Activated CD8-positive, alpha-beta memory T cell treated with anti-CD3 and anti-CD28 coated beads, Interleukin-2, amount 50 U/mL, for 24 hours (primary cell): Measurements from ENCODE around the gene ATP1A3.
"Not testable (repeated sequence)": the region's sequence is repeated elsewhere in the genome, so short reads cannot be mapped to it uniquely, and the experiment has no call there.

Experiments used
- DNase-seq: peaks from one replicate; pipeline ENCODE4 v3.0.0-alpha.2; 2020; ENCODE audit errors: extremely low read depth

Gene ATP1A3

DNA sequence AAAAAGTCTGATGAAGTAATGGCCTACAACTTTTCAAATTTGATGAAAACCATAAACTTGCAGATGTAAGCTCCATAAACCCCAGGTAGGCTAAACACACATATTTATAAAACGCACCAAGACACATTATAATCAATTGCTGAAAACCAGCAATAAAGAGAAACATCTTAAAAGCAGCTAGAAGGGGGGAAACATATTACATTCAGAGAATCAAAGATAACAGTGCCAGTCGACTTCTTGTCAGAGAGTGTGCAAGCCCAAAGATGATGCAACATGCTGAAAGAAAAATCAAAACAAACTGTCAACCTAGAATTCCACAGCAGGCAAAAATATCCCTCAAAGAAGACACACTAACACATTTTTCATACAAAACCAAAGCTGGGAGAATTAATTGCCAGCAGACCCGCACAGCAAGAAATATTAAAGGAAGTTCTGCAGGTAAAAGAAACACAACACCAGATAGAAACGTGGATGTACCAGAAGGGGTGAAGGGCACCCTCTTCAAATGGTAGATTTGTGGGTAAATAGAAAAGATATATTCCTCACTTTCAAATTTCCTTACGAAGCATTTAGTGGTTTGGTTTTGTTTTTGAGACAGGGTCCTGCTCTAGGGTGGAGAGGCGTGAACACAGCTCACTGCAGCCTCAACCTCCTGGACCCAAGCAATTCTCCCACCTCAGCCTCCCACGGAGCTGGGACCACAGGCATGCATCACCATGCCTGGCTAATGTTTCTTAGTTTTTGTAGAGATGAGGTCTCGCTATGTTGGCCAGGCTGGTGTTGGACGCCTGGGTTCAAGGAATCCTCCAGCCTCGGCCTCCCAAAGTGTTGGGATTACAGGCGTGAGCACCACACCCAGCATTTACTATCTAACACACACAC lies 16.5 kb upstream of the ATP1A3 start:
- DNase-seq = no peak

DNA sequence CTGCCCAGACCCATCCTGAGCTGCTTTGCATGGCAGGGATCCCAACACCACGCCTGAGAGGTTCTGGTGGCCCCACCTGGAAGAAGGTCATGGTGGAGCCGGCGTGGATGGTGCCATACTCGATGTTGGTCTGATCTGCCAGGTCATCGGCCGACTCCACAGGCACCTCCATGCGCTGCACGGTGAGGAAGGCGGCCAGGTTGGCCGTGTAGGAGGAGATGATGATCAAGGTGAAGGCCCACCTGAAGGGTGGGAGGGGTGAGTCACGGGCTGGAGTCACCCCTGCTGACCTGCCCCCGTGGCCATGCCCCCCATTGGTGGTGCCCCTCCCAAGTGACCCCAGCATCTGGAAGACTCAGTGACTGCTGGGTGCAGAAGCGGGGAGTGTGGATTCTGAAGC lies 12.5 kb upstream of the ATP1A3 start:
- no peak for DNase-seq

DNA sequence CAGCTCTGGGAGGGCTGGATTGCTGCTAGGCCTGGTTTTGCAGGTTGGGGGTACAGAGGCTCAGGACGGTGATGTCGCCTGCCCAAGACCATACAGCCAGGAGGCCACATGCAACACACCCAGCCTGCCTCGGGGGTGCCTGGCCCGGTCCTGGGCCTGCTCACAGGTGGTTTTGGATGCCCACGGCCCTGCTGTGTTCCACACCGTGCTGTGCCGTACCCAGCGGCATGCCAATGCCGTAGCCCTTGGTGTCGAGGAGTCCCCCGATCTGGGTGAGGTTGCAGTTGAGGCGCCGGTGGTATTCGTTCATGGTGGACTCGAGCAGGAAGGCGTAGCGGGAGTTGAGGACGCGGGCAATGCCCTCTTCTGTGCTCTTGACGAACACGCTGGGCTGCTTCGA lies 11.5 kb upstream of the ATP1A3 start:
- no peak for DNase-seq

GRCh38 chr19:42003506-42004294 lies 9.7 kb upstream of the ATP1A3 start:
- DNase-seq = no peak

DNA sequence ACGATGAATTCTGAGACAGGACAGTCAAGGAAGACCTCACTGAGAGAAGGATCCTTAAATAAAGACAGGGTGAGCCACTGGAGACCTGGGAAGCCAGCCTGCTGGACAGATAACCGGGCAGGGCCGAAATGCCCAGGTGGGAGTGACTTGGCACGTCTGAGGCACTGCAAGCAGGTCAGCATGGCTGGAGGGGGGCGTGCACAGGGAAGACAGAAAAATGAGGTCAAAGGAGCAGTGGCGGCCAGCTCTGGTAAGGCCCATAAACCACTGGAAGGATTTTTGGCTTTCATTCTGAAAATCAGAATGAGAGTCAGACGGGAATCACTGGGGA lies 5.8 kb upstream of the ATP1A3 start:
- no peak for DNase-seq

DNA sequence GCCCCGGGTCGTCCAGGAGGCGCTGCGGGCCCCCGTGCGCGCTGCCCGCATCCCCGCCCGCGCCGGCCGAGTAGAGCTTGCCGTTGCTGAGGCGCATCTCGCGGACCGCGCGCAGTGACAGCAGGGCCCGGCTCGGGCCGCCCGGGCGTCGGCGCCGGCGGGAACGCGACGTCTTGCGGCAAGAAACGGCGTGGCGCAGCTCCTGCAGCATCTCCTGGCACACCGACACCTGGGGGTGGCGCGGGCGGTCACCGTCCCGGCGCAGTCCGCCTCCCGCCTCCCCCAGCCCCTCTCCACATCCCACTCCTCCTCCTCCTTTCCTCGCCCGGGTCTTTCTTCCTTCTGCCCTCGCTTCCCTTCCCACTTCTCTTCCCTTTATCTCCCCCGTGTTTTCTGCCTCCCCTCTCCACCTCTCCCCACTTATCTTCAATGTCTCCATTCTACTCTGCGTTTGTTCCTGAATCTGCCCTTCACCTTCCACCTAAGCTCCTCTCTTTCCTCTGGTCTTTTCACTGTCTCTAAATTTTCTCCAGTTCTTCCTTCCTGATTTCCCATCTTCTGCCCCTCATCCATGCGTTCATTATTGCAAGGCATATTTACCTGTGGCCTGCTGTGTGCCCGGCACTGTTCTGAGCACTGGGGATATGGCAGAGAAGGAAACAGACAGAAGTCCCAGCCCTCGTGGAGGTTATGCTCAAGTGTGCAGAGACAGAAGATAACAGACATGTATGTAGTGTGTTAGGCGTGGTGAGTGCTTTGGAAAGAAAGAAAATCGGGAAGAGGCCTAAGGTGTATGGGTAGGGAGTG lies 5.2 kb upstream of the ATP1A3 start:
- no peak for DNase-seq

DNA sequence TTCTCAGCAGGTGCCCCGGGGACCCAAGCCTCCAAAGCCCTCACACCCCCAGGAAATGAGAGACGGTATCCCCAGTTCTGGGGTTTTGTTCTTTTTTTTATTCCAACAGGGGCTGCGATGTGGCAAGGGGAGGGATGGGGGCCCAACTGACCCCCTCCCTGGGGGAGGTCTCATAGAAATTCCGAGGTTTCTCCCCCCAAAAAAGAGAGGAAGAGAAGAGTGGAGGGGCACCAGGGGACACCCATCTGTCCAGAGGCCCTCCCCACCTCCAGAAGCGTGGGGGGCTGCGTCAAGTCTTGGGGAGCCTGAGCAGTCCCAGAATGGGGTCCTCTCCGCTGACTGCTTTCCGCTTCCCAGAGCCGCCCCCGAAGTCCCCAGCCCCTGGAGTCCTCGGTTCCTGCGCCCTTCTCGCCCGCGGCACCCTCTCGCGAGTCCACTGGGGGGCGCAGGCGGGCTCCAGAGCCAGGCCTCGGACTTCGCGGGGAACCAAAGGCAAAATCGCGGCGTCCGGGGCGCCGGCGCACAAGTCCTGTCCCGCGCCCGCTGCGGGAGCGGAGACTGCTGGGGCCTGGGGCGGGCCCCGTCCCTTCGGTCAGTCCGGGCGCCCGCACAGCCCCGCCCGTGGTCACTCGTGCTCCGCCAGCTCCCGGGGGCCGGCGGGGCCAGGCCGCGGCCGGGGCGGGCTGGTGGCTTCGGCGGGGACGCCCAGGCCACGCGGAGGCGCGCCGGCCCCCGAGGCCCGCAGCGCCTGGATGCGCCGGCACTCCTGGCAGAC lies 4.4 kb upstream of the ATP1A3 start:
- DNase-seq = no peak

DNA sequence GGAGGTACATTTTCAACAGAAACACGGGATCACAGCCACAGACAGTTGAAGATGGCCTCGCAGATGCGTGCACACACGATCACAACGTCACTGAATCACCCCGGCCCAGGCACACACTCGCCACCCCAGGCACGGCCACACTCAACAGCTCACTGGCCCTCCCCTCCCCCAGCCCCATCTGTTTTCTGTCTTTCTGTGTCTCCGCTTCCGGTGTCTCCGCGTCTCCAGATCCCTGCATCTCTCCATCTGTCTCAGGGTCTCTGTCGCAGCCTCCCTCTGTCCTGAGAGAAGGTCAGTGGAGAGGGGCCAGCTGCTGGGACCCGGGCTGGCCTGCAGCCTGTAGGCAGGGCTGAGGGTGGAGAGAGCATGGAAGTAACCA lies 3.8 kb upstream of the ATP1A3 start:
- no peak for DNase-seq

DNA sequence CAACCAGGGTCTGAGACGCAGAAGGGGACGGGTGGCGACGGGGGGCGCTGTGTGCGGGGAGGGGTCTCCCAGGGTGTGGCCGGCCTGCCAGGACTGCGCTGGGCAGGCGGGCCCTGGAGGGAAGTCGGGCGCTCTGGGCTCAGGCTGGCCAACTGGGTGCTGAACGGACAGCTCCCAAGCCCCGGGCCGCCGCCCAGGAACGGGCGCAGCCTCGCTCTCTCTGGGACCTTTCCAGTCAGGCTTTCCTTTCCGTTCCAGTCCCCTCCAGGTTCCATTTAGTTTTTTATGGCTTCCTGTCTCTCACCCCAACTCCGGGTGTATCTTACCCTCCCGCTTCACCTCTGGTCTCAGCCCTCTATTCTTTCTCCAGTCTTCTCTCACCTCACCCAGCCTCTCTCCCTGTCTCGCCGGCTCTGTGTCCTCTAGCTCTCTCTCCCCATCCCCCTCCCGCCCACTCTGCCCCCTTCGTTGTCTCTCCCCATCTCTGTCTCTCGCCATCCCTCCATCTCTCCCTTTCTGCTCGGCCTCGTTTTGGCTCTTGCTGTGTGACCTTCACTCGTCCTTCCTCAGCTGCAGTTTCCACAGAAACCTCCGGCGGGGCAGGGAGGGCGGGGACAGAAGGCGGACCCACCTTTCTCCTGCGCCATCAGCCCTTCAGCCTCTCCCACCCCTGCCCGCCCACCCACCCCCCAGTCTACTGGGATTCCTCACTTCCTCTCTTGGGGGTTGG lies 3.3 kb upstream of the ATP1A3 start:
- no peak for DNase-seq

GRCh38 chr19:41995959-41996797 lies 2.1 kb upstream of the ATP1A3 start:
- DNase-seq = no peak

GRCh38 chr19:41994994-41995958 lies 1.2 kb upstream of the ATP1A3 start:
- DNase-seq = no peak

GRCh38 chr19:41994521-41994971 lies 516 bp upstream of the ATP1A3 start:
- no peak for DNase-seq

GRCh38 chr19:41991925-41992569 lies 2.0 kb downstream of the ATP1A3 start:
- DNase-seq = not testable (repeated sequence)

DNA sequence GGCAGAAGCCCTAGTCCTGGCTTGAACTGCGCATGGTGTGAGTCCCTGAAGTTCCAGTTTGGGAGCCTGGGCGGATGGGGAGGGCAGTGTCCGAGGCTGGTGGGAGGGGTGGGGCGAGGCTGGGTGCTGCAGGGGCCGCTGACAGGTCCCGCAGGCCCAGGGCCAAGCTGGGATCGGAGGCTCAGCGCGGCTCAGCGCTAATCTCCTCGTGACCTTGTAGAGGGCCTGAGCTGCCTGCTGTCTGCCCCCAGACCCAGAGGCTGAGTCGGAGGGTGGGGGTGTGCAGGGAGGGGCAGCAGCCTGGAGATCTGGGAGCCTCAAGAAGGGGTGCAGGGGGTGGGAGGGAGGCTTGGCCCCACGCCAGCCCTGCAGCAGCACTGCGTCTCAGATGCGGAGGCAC lies 3.0 kb downstream of the ATP1A3 start:
- DNase-seq = no peak

DNA sequence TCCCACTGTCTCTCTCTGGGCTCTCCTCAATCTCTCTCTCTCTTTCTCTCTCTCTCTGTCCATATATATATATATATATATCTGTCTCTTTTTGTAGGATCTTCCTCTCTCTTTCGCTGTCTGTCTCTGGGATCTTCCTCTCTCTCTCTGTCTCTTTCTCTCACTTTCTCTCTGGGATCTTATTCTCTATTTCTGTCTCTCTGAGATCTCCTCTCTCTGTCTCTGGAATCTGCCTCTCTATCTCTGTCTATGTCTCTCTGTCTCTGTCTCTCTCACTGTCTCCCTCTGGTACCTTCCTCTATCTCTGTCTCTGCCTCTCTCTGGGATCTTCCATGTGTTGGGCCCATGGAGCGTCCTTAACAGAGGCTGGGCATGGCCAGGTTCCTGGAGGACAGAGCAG lies 3.4 kb downstream of the ATP1A3 start:
- DNase-seq = no peak

- DNase-seq = no peak
Measured at GRCh38 chr19:41990028-41990427, 4.0 kb downstream of the ATP1A3 start.

DNA sequence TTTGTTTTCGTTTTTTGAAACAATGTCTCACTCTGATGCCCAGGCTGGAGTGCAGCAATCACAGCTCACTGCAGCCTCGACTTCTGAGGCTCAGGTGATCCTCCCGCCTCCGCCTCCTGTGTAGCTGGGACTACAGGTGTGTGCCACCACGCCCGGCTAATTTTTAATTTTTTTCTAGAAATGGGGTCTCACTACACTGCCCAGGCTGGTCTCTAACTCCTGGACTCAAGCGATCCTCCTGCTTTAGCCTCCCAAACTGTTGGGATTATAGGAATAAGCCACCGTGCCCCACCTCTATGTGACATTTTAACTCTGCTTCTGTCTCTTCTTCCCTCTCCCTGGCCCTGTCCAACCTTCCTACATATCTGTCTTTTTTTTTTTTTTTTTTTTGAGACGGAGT lies 5.1 kb downstream of the ATP1A3 start:
- DNase-seq = no peak

DNA sequence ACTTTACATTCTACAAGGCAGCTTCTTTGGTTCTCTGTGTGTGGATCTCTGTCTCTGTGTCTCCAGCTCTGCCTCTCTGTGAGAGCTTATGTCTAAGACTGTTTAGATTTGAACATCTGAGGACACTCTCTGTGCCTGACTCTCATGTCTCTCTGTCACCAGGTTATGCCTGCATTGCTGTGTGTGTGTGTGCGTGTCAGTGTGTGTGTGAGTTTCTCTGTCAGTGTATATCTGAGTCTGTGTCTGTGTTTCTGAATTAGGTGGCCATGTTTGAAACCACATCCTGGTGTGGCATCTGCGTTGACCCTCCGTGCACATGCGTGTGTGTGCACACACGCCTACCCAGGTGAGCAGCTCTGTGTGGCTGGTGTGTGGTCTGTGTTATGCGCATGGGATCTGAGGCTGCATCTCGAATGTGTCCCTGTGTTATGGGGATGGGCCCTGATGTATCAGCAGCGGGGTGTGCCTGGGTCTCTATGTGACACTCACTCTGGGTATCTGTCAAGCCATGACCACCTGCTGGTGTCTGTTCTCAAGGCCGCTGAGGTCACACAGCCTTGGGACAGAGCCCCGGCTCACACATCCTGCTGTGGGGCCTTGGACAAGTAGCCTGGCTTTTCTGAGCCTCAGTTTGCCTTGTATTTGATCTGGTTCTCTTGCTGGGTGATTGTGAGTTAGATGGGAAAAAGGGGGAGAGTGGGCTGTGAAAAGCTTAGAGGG lies 6.7 kb downstream of the ATP1A3 start:
- no peak for DNase-seq
